Natural killer cell treated with Interleukin-12 subunit alpha and Interleukin-12 subunit beta and Interleukin-15 and Interleukin-18, amount 100 ng/mL, for 72 hours (primary cell): Measurements from ENCODE around the gene TMOD2. TPM values are rescaled to one million over a fixed set of nuclear protein-coding genes. Genes with fewer than 3 reads are reported as not detected.
A peak's percentile ranks its signal among the peaks of the same experiment; 100 is the strongest.

ENCODE experiments used
- ATAC-seq, 2 donors: fragments of 150-1000 bp; cut with Tn5 transposase in 1 of 2; sonication (Bioruptor Pico), chemical (Tn5 transposase) in 1 of 2; 2 replicates each; pipeline ENCODE4 v1.10.0; 2021
- DNase-seq: peaks from one replicate; pipeline ENCODE4 v3.0.0; 2022; ENCODE audit warnings: low spot score
- H3K27ac Mint-ChIP-seq, 2 donors: 1 replicate in 1 of 2; 2 replicates in 1 of 2; pipeline ENCODE4 v1.8.0; 2022; ENCODE audit warnings: mixed read lengths in 2 of 2, mild to moderate bottlenecking in 1 of 2, moderate library complexity in 1 of 2
- H3K27me3 Mint-ChIP-seq, 2 donors: 1 replicate in 1 of 2; 2 replicates in 1 of 2; pipeline ENCODE4 v1.8.0; 2022; ENCODE audit warnings: mixed read lengths in 2 of 2
- H3K36me3 Mint-ChIP-seq: one replicate; pipeline ENCODE4 v1.8.0; 2022; ENCODE audit warnings: mixed read lengths
- H3K4me1 Mint-ChIP-seq, 2 donors: 1 replicate in 1 of 2; 2 replicates in 1 of 2; pipeline ENCODE4 v1.8.0; 2022; ENCODE audit warnings: low read depth in 2 of 2, mixed read lengths in 2 of 2, mild to moderate bottlenecking in 1 of 2
- H3K4me3 Mint-ChIP-seq: one replicate; pipeline ENCODE4 v1.8.0; 2022; ENCODE audit warnings: mixed read lengths
- H3K9me3 Mint-ChIP-seq: 2 replicates; pipeline ENCODE4 v1.8.0; 2022; ENCODE audit warnings: mixed read lengths
- total RNA-seq, 2 donors: library from RNA; stranded (reverse); gene quantifications; one replicate each; pipeline ENCODE4 v1.2.3, GENCODE V29; 2022

The TMOD2 gene
- total RNA-seq, 2 donors from 2014 or later = 2.6 to 7.2 TPM

DNA sequence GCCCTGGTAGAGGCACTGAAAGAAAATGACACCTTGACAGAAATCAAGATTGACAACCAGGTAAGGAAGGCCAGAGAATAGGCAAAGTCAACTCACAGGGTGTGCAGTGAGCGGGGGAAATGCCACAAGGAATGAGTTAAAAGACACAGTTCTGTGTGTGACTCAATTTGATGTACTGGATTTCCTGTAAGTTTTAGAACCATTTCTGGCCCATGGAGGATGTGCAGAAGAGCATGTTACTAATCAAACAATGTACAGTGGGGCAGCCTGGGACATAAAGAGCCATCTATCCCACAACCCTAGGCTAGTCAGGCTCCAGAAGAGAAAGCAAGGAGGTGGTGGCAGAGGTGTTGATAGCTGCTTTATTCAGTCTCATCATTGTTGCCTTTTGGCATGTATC is 46.9 kb downstream of the TMOD2 start:
- Mint-ChIP-seq H3K4me1 (no peaks in the 10 kb centered on the region), H3K36me3 (no peaks in the 10 kb centered on the region), H3K4me3 (no peak overlapping the region), H3K9me3 (no peaks in the 10 kb centered on the region), H3K27me3 (peaks cover 0 to 3% of the 10 kb centered on the region in 2 donors), H3K27ac (no peak overlapping the region)
- DNase-seq = no peak
- no peak for ATAC-seq

DNA sequence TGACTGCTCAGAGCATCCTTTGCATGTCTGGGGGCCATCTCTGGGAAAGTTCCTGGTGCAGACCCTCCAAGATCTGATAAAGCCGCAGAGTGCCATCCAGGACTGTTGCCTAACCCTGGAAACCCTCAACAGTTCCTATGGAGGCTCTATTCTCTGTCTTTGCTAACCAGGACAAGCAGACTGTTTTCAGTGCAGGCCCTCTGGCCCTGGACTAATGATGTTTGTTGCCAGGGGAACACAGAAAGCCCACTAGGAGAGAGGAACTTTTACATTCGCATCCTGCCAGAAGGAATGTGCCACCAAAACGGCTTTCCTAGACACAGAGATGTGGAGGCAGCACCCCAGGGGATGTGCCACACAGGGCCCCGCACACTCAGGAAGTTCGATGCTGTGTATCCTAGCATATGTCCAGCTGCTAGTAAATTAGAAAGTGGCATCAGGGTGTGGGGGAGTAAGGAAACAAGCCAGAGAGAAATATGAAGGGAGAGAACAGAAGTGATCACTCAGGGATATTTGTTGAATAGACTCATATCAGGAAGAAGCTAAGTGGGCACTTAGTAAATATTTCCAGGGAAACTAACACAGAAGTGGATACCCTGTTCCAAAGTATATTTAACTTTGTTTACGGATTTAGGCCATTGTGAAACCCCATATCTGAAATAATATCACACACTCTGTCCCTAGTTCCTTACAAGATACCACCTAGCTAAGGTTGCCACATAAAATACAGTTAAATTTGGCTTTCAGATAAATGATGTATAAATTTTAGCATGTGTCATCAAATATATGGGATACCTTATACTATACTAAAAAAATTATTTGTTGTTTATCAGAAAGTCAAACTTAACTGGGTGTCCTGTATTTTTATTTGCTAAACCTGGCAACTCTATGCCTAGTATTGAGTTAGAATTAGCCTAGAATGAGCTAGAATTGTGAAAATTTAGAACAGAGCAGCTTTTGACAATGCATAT is 48.2 kb downstream of the TMOD2 start:
- Mint-ChIP-seq H3K9me3 (no peaks in the 10 kb centered on the region), H3K4me1 (no peaks in the 10 kb centered on the region), H3K4me3 (no peak overlapping the region), H3K27ac (no peak overlapping the region), H3K36me3 (no peaks in the 10 kb centered on the region), H3K27me3 (peaks cover 0 to 3% of the 10 kb centered on the region in 2 donors)
- DNase-seq (no peak), ATAC-seq (no peak)

DNA sequence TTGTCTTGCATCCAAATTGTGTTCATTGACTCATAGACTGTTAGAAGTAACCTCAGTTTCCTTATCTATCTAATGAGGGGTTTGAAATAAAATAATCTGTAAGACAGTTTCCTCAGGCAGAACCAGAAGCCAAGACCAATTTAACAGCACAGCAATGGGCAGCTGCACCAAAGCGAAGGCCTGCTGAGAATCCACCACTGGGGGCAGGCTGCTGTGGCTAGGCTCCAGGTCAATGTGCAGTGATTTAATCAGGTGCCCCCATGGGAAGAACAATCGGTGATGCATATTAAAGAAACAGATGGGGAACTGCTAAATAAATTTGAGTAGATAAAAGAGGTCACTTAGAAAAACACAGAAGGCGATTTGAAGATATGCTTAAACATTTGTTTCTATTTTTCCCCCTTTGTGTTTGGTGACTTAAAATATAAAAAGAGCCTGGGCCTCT is 50.0 kb downstream of the TMOD2 start:
- Mint-ChIP-seq H3K4me1 (no peaks in the 10 kb centered on the region), H3K27ac (no peak overlapping the region), H3K36me3 (no peaks in the 10 kb centered on the region), H3K27me3 (no peaks in the 10 kb centered on the region), H3K9me3 (no peaks in the 10 kb centered on the region), H3K4me3 (no peak overlapping the region)
- DNase-seq = no peak
- ATAC-seq = no peak

DNA sequence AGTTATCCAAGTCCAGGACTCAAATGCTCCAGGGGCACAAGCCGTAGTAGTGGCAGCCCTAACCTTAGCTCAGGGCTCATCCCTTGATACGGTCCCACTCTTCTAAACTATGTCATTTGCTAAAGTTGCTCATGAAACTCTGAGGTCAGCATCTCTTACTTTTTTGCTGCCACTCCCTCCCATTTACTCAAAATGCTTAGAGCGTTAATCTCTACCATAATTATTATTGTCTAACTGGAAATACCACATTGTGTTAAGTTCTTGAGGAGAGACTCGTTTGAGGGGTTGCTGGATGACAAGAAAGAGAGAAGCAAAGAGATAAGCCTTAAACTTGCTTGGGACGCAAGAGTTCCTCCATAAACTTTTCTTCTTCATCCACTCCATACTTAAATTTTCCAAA is 51.2 kb downstream of the TMOD2 start:
- H3K4me3 Mint-ChIP-seq = no peak overlapping the region
- H3K36me3 Mint-ChIP-seq = no peaks in the 10 kb centered on the region
- no peak for ATAC-seq
- no peak overlapping the region for H3K27ac Mint-ChIP-seq
- no peak for DNase-seq
- H3K4me1 Mint-ChIP-seq = no peaks in the 10 kb centered on the region
- H3K27me3 Mint-ChIP-seq = peaks cover 0 to 3% of the 10 kb centered on the region in 2 donors
- H3K9me3 Mint-ChIP-seq = no peaks in the 10 kb centered on the region

DNA sequence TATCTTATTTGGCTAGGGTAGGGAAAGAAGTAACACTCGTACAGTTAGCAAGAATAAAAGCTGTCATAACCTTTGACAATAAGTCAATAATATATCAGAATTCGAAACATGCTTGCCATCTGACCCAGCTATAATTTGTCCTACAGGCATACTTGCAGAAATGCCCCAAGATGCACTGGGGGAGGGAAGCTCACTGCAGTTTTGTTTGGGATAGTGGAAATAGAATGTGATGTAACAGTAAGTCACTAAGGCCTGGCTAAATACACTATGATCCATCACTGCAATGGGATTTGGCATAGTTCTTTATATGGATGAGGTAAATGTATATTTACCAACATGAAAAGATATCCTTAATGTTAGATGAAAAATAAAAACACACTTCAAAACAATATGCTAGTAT is 52.6 kb downstream of the TMOD2 start:
- H3K36me3 Mint-ChIP-seq = no peaks in the 10 kb centered on the region
- ATAC-seq = no peak
- peaks cover 0 to 3% of the 10 kb centered on the region in 2 donors for H3K27me3 Mint-ChIP-seq
- H3K4me1 Mint-ChIP-seq = no peaks in the 10 kb centered on the region
- DNase-seq = no peak
- H3K4me3 Mint-ChIP-seq = no peak overlapping the region
- H3K27ac Mint-ChIP-seq = no peak overlapping the region
- no peaks in the 10 kb centered on the region for H3K9me3 Mint-ChIP-seq

DNA sequence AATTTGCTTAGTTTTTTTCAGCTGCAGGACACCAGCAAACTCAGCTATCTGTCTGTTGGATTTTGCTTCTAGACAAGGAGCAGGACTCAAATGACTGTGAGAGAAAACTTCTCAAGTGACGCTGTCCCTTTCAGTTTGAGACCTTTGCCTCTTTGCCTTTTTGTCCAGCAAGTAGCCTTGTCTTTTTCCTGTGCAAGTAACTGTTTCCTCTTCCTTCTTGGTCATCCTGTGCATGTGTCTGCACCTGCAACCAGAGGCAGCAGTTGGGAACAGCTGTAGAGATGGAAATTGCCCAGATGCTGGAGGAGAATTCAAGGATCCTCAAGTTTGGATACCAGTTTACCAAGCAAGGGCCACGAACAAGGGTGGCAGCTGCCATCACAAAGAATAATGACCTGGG is 54.7 kb downstream of the TMOD2 start:
- Mint-ChIP-seq H3K4me3 (no peak overlapping the region), H3K9me3 (no peaks in the 10 kb centered on the region), H3K36me3 (no peaks in the 10 kb centered on the region), H3K4me1 (no peaks in the 10 kb centered on the region), H3K27me3 (peaks cover 0 to 3% of the 10 kb centered on the region in 2 donors), H3K27ac (no peak overlapping the region)
- ATAC-seq (no peak), DNase-seq (no peak)

DNA sequence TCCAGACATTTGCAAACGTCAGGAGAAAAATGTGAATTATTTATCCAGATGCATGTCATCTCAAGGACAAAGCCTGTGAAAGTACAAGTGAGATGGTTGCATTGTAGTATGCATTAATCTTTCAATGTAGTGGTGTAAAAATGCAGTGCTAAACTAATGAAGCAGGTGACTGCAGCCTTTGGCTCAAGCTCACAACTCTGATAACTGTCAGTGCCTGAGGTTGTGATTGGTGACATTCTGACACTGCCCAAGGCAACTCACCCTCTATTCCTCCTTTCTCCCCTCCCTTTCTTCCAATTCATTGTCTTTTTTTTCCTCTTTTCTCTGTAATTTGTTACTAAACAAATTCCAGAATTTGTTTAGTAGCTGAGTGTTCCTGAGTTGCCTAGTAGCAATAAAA is 58.1 kb downstream of the TMOD2 start:
- no peak for ATAC-seq
- H3K9me3 Mint-ChIP-seq = no peaks in the 10 kb centered on the region
- DNase-seq = no peak
- no peaks in the 10 kb centered on the region for H3K36me3 Mint-ChIP-seq
- H3K27ac Mint-ChIP-seq = no peak overlapping the region
- H3K4me3 Mint-ChIP-seq = no peak overlapping the region
- peaks cover 0 to 8% of the 10 kb centered on the region in 2 donors for H3K27me3 Mint-ChIP-seq
- no peaks in the 10 kb centered on the region for H3K4me1 Mint-ChIP-seq

DNA sequence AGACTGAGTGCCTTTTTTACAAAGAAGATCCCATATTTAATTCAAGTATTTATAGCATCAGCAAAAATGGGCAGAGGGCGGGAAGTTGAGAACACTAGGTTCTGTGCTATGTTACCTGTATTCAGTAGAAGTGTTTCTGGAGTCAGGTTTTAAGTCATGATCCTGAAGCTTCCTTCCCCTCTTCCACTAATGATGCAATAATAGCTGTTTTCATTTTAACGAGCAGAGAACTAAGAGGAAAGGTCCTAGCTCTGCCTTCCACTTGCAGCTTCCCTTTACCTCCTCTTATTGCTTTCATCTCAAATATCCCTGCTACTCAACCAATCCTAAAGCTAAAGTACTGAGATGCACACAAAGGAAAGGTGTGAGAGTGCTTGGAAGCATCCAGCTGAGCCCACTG is 61.2 kb downstream of the TMOD2 start:
- Mint-ChIP-seq H3K4me3 (no peak overlapping the region), H3K27ac (no peak overlapping the region), H3K36me3 (no peaks in the 10 kb centered on the region), H3K27me3 (peaks cover 0 to 6% of the 10 kb centered on the region in 2 donors), H3K4me1 (no peaks in the 10 kb centered on the region), H3K9me3 (no peaks in the 10 kb centered on the region)
- no peak for DNase-seq
- no peak for ATAC-seq

DNA sequence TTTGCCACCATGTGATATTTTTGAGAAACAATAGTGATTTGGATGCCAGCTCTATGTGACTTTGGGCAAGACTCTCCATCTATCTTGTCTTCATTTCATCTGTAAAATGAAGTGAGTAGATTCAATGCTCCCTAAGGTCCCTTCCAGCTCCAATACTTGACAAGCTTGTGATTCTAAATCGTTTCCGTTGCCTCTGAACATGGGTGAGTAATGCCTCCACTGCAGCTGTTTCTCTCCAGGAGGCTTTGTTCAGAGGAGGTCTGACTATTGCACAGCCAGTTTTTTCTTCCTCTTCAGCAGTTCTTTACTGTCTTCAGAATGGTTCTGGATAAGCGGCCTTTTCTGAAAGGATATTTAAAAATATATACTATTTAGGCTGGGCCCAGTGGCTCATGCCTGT is 63.2 kb downstream of the TMOD2 start:
- Mint-ChIP-seq H3K4me1 (no peaks in the 10 kb centered on the region), H3K9me3 (no peaks in the 10 kb centered on the region), H3K4me3 (no peak overlapping the region), H3K27me3 (peaks cover 9 to 13% of the 10 kb centered on the region in 2 donors), H3K36me3 (peaks cover under 1% of the 10 kb centered on the region), H3K27ac (no peak overlapping the region)
- no peak for DNase-seq
- ATAC-seq = no peak

DNA sequence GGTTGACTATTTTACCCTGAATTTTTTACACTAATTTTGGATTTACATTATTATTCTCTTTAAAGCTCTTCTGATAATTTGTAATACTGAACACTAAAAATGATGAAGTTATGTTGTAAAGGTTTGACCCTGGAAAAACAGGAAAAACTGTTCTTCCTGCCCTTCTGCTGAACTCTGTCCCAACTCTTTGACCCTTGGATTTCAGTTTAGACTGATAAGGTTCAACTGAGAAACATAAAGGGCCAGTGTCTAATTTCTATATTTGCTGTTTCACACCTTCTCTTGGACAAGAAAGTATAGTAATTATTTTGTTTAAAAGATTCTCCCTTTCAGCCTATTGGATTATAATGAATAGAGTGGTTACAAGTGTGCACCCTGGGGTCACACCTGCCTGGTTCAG is 65.2 kb downstream of the TMOD2 start:
- H3K27ac Mint-ChIP-seq = no peak overlapping the region
- no peak overlapping the region for H3K4me3 Mint-ChIP-seq
- H3K9me3 Mint-ChIP-seq = peaks cover 9% of the 10 kb centered on the region
- H3K27me3 Mint-ChIP-seq = peaks cover 26 to 28% of the 10 kb centered on the region in 2 donors
- peaks cover 21% of the 10 kb centered on the region for H3K36me3 Mint-ChIP-seq
- H3K4me1 Mint-ChIP-seq = no peaks in the 10 kb centered on the region
- ATAC-seq = no peak
- no peak for DNase-seq

DNA sequence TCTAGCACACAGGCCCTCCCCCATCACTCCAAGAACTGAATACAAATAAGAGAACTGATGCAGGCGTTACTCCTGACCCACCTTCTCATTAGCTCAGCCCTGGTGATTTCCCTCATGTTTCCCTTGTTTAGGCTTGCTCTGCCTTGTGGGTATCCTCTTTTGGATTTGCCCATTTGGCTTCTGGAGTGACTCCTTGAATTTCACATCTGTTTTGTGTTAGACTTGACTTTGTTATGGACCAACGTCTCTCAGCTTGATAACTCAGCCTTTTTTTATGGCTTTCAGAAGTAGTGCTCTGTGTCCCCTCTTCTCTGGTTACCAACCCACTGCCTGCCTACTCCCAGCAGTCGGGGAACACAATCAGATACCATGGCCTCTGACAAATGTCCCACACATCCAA is 66.8 kb downstream of the TMOD2 start:
- DNase-seq = no peak
- no peak overlapping the region for H3K27ac Mint-ChIP-seq
- H3K4me3 Mint-ChIP-seq = no peak overlapping the region
- peaks cover 22% of the 10 kb centered on the region for H3K36me3 Mint-ChIP-seq
- H3K9me3 Mint-ChIP-seq = peaks cover 9% of the 10 kb centered on the region
- no peaks in the 10 kb centered on the region for H3K4me1 Mint-ChIP-seq
- H3K27me3 Mint-ChIP-seq = peaks cover 28% of the 10 kb centered on the region in 2 donors
- no peak for ATAC-seq

DNA sequence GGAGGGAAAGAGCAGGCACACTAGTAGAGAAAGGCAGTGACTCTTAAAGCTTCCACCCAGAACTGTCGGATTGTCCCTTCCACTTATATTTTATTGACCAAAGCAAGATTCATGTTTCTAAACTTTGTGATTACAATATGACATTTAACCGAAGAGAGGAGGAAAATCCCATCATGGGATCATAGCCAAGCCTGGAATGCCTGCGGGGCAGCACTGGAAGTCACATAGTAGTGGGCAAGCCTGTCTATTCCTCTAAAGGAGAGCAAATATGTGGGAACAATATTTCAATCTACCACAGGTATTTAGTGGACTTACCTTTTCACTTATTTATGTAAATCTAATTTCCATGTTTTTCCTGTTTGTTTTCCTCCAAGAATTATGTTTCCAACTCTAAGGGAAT is 74.3 kb downstream of the TMOD2 start:
- peaks cover 7 to 8% of the 10 kb centered on the region in 2 donors for H3K4me1 Mint-ChIP-seq
- H3K4me3 Mint-ChIP-seq = no peak overlapping the region

DNA sequence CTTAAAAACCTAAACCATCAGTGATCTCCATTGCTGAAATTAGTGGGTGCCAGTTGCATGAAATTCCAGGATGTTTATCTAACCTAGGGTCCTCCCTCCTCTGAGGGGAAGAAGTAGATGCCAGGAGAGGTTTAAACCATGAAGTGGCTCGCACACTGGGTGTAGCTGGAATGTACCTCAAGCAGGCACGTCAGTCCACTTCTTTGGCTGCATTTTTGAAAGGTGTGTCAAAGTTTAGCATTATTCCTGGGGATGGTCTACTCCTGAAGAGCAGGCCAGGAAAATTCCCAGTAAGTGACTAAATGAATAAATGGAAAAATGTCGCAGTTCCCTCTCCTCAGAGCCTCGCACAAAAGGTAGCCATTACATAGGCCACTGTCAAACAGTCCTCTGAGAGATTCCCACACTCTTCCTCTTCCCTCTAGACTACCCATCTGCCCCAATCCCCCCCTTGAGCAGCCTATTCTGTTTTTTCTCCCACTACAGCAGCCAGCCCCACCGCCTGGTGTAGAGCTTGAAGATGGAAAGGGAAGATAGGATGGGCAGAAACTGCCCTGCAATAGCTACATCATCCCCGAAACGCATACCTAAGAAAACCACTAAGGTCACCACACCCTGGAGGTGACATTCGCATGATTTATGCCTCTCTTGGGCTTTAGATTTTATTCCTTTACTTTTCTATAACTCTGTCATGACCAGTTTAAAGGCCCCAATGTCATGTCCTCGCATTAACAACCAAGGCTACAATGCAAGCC is 77.4 kb downstream of the TMOD2 start:
- H3K9me3 Mint-ChIP-seq = no peaks in the 10 kb centered on the region
- ATAC-seq (no peak), DNase-seq (no peak)
- H3K27ac Mint-ChIP-seq = peak overlapping the region; percentile 82 to 92
- H3K4me1 Mint-ChIP-seq = peaks cover 32 to 36% of the 10 kb centered on the region in 2 donors
- H3K4me3 Mint-ChIP-seq = peak overlapping the region; percentile 99
- no peaks in the 10 kb centered on the region for H3K36me3 Mint-ChIP-seq
- H3K27me3 Mint-ChIP-seq = peaks cover 8 to 10% of the 10 kb centered on the region in 2 donors

More for the DNA sequence above, 74.3 kb downstream of the TMOD2 start:
- H3K9me3 Mint-ChIP-seq = peaks cover 5% of the 10 kb centered on the region
- no peak for ATAC-seq
- peaks cover 10% of the 10 kb centered on the region for H3K36me3 Mint-ChIP-seq
- no peak overlapping the region for H3K27ac Mint-ChIP-seq
- peaks cover 15 to 18% of the 10 kb centered on the region in 2 donors for H3K27me3 Mint-ChIP-seq
- no peak for DNase-seq
